OCI-LY3 (cell line): ENCODE measurements around the gene ETV6.

Experiments
- CTCF ChIP-seq: fragments of 200-600, 300-600 bp; sonication (generic); IDR thresholded peaks from 2 replicates; pipeline ENCODE4 v1.5.1; 2014; ENCODE audit warnings: antibody characterized with exemption, low read length, low read depth
- EZH2phosphoT487 ChIP-seq: fragments of 200-600 bp; shearing (Covaris generic); IDR thresholded peaks from 2 replicates; pipeline ENCODE4 v1.6.1; 2018; ENCODE audit warnings: antibody characterized with exemption, mixed run types, low read depth

GRCh38 chr12:11819643-11820042 is 170.2 kb downstream of the ETV6 start:
- TF ChIP-seq CTCF: no peak
- TF ChIP-seq EZH2phosphoT487: no peak
